MCF 10A (cell line): ENCODE measurements around the gene BICC1. TPM values are rescaled to one million over a fixed set of nuclear protein-coding genes. Genes with fewer than 3 reads are reported as not detected.

Experiments
- BruUV-seq: library from RNA; stranded (reverse); fragments of 400-500 nt; replicated peaks from 2 replicates; lab custom pipeline; 2021; lab: Mats Ljungman, UMichigan
- CTCF ChIA-PET: fragments of 300-600 bp; sonication (Branson Sonifier 250); formaldehyde crosslinking; extraction: SDS; loops from one replicate; lab custom pipeline; 2021; ENCODE audit warnings: antibody characterized with exemption, inconsistent platforms; lab: Yijun Ruan, JAX
- POLR2A ChIA-PET: fragments of 300-600, 350-650 bp; sonication (Branson Sonifier 250); formaldehyde crosslinking; extraction: SDS; loops from one replicate; lab custom pipeline; 2020; ENCODE audit warnings: antibody characterized with exemption, inconsistent platforms; lab: Yijun Ruan, JAX
- DNase-seq: peaks from one replicate; pipeline ENCODE4 v3.0.0-alpha.2; 2018; ENCODE audit not compliant: unreplicated experiment
- H3K27ac Mint-ChIP-seq: one replicate; pipeline ENCODE4 v1.8.0; 2022; ENCODE audit warnings: mild to moderate bottlenecking, low read depth, mixed read lengths; ENCODE audit not compliant: unreplicated experiment
- H3K27me3 Mint-ChIP-seq: one replicate; pipeline ENCODE4 v1.8.0; 2022; ENCODE audit warnings: mixed read lengths; ENCODE audit not compliant: insufficient read depth, unreplicated experiment
- H3K36me3 Mint-ChIP-seq: one replicate; pipeline ENCODE4 v1.8.0; 2022; ENCODE audit warnings: mild to moderate bottlenecking, moderate library complexity, mixed read lengths; ENCODE audit not compliant: insufficient read depth, unreplicated experiment
- H3K4me1 Mint-ChIP-seq: one replicate; pipeline ENCODE4 v1.8.0; 2022; ENCODE audit warnings: mixed read lengths; ENCODE audit not compliant: insufficient read depth, unreplicated experiment
- H3K4me3 Mint-ChIP-seq: one replicate; pipeline ENCODE4 v1.8.0; 2022; ENCODE audit warnings: mild to moderate bottlenecking, moderate library complexity, mixed read lengths; ENCODE audit not compliant: unreplicated experiment
- H3K9me3 Mint-ChIP-seq: one replicate; pipeline ENCODE4 v1.8.0; 2022; ENCODE audit warnings: mixed read lengths; ENCODE audit not compliant: unreplicated experiment
- intact Hi-C: fragments of 100-400 bp; cut with micrococcal nuclease; formaldehyde crosslinking; loops from 2 replicates; pipeline ENCODE4 v1.14.1; 2022
- total RNA-seq: library from RNA; stranded (reverse); gene quantifications from 2 replicates; pipeline ENCODE4 v1.2.3, GENCODE V29; 2022
- TF ChIP-seq, protein P1 (sequence below): fragments of 200-600 bp; IDR thresholded peaks from one replicate; pipeline ENCODE4 v1.8.0; 2022; ENCODE audit warnings: antibody characterized with exemption, mild to moderate bottlenecking; ENCODE audit not compliant: unreplicated experiment

BICC1 gene
- total RNA-seq, 1 experiment from 2014 or later, result 15.6 TPM

DNA sequence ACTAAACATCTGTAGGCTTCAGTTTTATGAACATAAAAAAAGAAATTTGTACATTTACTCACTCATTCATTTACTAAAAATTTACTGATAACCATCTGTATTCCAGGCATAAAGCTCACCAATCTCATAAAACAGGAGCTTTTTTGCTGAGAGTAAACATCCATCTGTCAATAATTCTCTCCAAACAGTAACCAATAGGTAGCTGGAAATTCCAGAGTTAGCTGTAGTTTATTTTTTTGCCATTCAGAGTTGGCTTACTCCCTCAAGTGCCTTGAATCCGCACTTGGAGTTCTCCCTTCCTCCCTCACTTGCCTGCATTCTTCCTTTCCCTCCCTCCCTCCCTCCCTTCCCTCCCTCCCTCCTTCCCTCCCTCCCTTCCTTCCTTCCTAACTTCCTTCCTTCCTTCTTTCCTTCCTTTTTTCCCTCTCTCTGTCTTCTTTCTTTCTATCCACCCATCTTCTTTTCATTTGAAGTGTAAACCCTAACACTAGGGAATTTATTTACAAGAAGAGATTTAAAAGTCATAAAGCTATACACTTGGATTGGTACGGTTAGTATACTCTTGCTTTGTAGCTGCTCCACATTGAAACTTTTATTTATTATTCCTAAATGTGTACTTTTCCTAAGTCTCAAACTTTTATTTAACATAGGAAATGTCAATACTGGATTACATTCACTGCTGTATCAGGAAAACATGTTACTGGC lies 44.6 kb upstream of the BICC1 start:
- ChIA-PET CTCF (interaction anchor here (0.6 kb wide), 1 partner anchor 162 kb away, joined by 3 read pairs; no protein-coding TSS in a partner anchor), POLR2A (interaction anchor here (0.6 to 3.0 kb wide), 2 partner anchors 7 to 164 kb away, joined by 3 to 9 read pairs; no protein-coding TSS in a partner anchor)
- Mint-ChIP-seq H3K27ac (no peak overlapping the region), H3K4me3 (no peak overlapping the region), H3K27me3 (no peaks in the 10 kb centered on the region), H3K4me1 (peaks cover 13% of the 10 kb centered on the region), H3K9me3 (peaks cover 1% of the 10 kb centered on the region), H3K36me3 (peaks cover 6% of the 10 kb centered on the region)
- DNase-seq, result no peak
- no TSS peak for BruUV-seq
- intact Hi-C loops, result no loop called here
- TF ChIP-seq, protein P1, sequence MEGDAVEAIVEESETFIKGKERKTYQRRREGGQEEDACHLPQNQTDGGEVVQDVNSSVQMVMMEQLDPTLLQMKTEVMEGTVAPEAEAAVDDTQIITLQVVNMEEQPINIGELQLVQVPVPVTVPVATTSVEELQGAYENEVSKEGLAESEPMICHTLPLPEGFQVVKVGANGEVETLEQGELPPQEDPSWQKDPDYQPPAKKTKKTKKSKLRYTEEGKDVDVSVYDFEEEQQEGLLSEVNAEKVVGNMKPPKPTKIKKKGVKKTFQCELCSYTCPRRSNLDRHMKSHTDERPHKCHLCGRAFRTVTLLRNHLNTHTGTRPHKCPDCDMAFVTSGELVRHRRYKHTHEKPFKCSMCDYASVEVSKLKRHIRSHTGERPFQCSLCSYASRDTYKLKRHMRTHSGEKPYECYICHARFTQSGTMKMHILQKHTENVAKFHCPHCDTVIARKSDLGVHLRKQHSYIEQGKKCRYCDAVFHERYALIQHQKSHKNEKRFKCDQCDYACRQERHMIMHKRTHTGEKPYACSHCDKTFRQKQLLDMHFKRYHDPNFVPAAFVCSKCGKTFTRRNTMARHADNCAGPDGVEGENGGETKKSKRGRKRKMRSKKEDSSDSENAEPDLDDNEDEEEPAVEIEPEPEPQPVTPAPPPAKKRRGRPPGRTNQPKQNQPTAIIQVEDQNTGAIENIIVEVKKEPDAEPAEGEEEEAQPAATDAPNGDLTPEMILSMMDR, result no peak

DNA sequence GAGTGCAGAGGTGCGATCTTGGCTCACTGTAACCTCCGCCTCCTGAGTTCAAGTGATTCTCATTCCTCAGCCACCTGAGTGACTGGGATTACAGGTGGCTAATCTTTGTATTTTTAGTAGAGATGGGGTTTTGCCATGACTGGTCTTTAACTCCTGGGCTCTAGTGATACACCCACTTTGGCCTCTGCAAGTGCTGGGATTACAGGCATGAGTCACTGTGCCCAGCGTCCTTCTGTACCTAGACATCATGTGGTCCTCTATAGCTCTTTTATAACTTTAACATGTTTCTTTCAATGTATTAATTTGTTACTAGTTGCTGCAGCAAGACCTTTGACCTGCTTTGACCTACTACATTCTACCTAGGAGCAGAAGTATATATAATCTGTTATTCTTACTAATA lies 38.7 kb upstream of the BICC1 start:
- BruUV-seq, result no TSS peak
- Mint-ChIP-seq H3K9me3 (no peaks in the 10 kb centered on the region), H3K36me3 (peaks cover 6% of the 10 kb centered on the region), H3K4me3 (no peak overlapping the region), H3K27me3 (no peaks in the 10 kb centered on the region), H3K4me1 (peaks cover 21% of the 10 kb centered on the region), H3K27ac (peak overlapping the region; percentile 4)
- peak; percentile 61 for DNase-seq
- TF ChIP-seq, protein P1, result no peak
- intact Hi-C loops, result no loop called here
- POLR2A ChIA-PET, result interaction anchor here (1.5 to 4.0 kb wide), 3 partner anchors 8 to 40 kb away, joined by 3 to 14 read pairs (median 9); no protein-coding TSS in a partner anchor
- CTCF ChIA-PET, result interaction anchor here (0.6 to 1.6 kb wide), 3 partner anchors 29 to 59 kb away, joined by 3 to 5 read pairs (median 5); no protein-coding TSS in a partner anchor

DNA sequence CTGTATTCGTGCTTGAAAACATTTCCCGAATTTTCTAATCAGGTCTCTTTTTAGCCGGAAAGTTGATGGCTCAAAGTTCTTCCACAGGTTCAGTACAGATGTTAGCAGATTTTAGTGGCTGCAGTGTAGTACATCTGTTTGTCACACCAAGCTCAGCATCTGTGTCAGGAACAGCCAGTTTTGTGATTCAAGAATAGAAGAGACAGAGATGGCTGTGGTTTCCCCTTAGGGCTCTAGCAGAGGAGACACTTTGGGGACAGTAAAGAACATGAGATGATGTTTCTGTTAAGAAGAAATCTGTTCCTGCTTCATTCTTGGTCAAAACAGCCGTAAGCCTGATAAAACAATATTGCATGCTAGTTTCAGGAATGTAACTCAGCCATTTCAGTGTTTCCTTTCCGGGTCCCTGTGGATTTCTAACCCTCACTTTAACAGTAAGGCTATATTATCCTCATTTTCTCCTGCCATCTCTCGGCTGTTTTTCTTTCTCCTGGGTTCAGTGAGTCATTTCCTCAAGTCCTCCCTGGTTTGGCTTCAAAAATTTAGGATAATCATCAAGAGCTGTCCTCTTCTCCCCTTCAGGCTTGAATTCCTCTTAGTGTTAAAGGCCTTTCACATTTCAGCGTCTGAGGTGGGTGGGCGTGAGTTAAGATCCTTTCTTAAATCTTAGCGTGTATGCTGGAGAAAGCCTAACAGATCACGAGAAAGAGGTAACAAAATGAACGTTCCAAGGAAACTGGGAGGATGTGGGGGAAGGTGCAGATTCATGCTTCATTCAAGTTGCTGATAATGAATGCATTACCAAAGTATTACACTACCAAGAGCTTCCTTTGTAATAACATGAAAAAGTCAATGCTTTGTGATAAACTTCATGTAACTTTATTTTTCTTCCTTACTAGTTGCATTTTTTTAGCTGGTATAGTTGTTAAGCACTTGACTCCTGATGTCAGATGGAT lies 37.1 kb upstream of the BICC1 start:
- ChIA-PET CTCF (interaction anchor here (0.6 to 1.8 kb wide), 2 partner anchors 56 to 314 kb away, joined by 3 to 6 read pairs; no protein-coding TSS in a partner anchor), POLR2A (interaction anchor here (0.9 to 4.0 kb wide), 8 partner anchors 9 to 44 kb away, joined by 3 to 14 read pairs (median 6); no protein-coding TSS in a partner anchor)
- Mint-ChIP-seq H3K27ac (peak overlapping the region; percentile 94), H3K36me3 (peaks cover 2% of the 10 kb centered on the region), H3K4me3 (peak overlapping the region; percentile 49), H3K4me1 (peaks cover 21% of the 10 kb centered on the region), H3K27me3 (no peaks in the 10 kb centered on the region), H3K9me3 (no peaks in the 10 kb centered on the region)
- intact Hi-C loops, result no loop called here
- DNase-seq, result peak; percentile 59
- BruUV-seq, result no TSS peak
- TF ChIP-seq, protein P1, result no peak
